Central memory CD8-positive, alpha-beta T cell (primary cell): ENCODE data around the gene IGSF8.

Experiments used
- ATAC-seq: fragments of 150-1000 bp; cut with Tn5 transposase; replicated peaks from 2 replicates; pipeline ENCODE4 v1.10.0; 2022; ENCODE audit warnings: mild to moderate bottlenecking, moderate FRiP score, moderate number of reproducible peaks; ENCODE audit not compliant: poor library complexity, severe bottlenecking; ENCODE audit errors: extremely low read depth
- DNase-seq, 2 donors: peaks; one replicate each; pipeline ENCODE4 v3.0.0; 2021; ENCODE audit warnings: low spot score in 2 of 2
- H3K27ac Mint-ChIP-seq: one replicate; pipeline ENCODE4 v1.8.0; 2022; ENCODE audit warnings: low read depth, mild to moderate bottlenecking, moderate library complexity, mixed read lengths
- H3K27me3 Mint-ChIP-seq: one replicate; pipeline ENCODE4 v1.8.0; 2022; ENCODE audit warnings: mixed read lengths
- H3K36me3 Mint-ChIP-seq: one replicate; pipeline ENCODE4 v1.8.0; 2022; ENCODE audit warnings: mild to moderate bottlenecking, moderate library complexity, mixed read lengths; ENCODE audit not compliant: insufficient read depth
- H3K4me1 Mint-ChIP-seq: one replicate; pipeline ENCODE4 v1.8.0; 2022; ENCODE audit warnings: mixed read lengths
- H3K4me3 Mint-ChIP-seq: one replicate; pipeline ENCODE4 v1.8.0; 2022; ENCODE audit warnings: mild to moderate bottlenecking, moderate library complexity, mixed read lengths
- H3K9me3 Mint-ChIP-seq: one replicate; pipeline ENCODE4 v1.8.0; 2022; ENCODE audit warnings: mixed read lengths

IGSF8 gene

DNA sequence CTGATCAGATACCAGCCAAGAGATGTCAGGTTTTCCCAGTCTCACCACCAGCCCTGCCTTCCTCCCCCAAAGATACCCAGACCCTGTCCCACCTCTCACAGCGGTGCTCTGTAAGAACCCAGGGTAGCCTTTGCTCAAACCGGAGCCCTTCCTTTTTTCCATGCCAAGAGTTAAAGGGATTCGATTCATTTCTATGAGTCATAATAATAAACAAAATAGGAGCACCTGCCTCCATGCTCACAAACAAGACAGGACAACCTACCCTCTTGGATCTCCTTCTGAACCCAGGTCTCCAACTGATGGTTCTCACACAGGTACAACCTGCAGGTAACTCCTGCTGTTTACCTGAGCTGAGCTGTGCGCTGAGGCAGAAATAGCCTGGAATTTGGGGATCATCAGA, 11.3 kb upstream of the IGSF8 start:
- Mint-ChIP-seq H3K27ac (no peak overlapping the region), H3K9me3 (no peaks in the 10 kb centered on the region), H3K4me3 (no peak overlapping the region), H3K27me3 (peaks cover 13% of the 10 kb centered on the region), H3K36me3 (no peaks in the 10 kb centered on the region), H3K4me1 (no peaks in the 10 kb centered on the region)
- ATAC-seq (no peak), DNase-seq (no peak)

DNA sequence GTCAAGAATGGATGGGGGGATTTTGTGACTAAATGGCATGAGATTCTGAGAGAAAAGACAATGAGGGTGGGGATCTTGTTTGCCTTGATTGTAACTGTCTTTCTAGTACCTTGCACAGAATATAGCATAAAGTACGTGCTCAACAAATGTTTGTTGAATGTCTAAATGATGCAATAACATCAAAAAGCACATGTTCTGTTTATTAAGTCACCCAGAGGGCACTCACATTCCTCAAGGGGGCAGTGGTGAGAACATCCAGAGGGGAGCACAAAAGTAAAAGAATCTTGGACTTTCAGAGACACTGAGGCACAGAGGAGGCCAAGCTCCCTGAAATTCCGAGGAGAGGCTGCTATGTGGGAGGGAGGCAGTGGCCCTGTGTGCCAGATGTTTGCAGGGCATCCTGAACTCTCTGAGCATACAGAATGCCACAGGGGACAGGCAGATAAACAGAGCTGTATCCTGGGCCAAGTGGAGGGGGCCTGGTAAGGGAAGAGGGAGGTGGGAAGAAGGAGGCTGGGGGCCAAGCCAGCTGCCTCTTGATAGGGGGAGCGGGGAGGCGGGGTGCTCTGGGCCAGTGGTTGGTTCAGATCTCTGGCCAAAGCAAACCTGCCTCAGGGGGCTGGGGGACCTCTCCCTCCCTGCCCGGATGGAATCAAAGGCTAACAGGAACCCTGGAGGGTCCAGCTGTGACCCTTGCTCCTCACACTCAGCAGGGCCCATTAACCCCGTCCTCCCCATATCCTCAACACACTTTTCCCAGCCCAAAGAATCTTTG, 10.7 kb upstream of the IGSF8 start:
- Mint-ChIP-seq H3K36me3 (no peaks in the 10 kb centered on the region), H3K9me3 (no peaks in the 10 kb centered on the region), H3K27me3 (peaks cover 12% of the 10 kb centered on the region), H3K4me1 (no peaks in the 10 kb centered on the region), H3K4me3 (no peak overlapping the region), H3K27ac (no peak overlapping the region)
- ATAC-seq, result no peak
- DNase-seq, result no peak

DNA sequence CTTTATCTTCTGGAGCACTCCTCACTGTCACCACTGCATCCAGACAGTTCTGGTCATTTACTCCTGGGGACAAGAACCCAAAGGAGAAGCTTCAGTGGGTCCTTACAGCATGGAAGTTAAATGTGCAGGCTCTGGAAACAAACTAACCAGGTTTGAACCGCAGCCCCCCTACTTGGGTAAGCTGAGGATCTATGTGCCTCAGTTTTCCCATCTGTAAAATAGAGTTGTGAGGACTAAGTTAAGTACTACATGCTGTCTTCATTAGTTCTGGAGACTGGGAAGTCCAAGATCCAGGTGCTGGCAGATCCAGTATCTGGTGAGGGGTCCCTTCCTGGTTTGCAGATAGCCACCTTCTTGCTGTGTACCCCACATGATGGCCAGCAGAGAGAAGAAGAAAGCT, 9.1 kb upstream of the IGSF8 start:
- Mint-ChIP-seq H3K27ac (no peak overlapping the region), H3K9me3 (no peaks in the 10 kb centered on the region), H3K36me3 (no peaks in the 10 kb centered on the region)

DNA sequence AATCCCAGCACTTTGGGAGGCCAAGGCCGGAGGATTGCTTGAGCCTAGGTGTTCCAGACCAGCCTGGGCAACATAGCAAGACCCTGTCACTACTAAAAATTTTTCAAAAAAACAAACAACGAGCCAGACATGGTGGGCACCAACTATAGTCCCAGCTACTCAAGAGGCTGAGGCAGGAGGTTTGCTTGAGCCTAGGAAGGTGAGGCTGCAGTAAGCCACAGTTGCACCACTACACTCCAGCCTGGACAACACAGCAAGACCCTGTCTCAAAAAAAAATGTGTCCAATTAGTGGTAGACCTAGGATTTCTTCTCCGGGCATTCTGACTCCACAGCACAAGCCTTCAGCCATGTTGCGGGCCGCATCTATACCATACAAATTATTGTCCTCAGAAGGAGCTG, 6.7 kb upstream of the IGSF8 start:
- H3K4me1 Mint-ChIP-seq, result peaks cover 12% of the 10 kb centered on the region
- no peaks in the 10 kb centered on the region for H3K9me3 Mint-ChIP-seq
- H3K36me3 Mint-ChIP-seq, result peaks cover 8% of the 10 kb centered on the region
- H3K27me3 Mint-ChIP-seq, result peaks cover 12% of the 10 kb centered on the region
- no peak overlapping the region for H3K27ac Mint-ChIP-seq
- H3K4me3 Mint-ChIP-seq, result no peak overlapping the region
- DNase-seq, result no peak
- no peak for ATAC-seq

More for the DNA sequence above, 9.1 kb upstream of the IGSF8 start:
- no peak overlapping the region for H3K4me3 Mint-ChIP-seq
- no peak for DNase-seq
- no peak for ATAC-seq
- peaks cover 5% of the 10 kb centered on the region for H3K4me1 Mint-ChIP-seq
- peaks cover 12% of the 10 kb centered on the region for H3K27me3 Mint-ChIP-seq

DNA sequence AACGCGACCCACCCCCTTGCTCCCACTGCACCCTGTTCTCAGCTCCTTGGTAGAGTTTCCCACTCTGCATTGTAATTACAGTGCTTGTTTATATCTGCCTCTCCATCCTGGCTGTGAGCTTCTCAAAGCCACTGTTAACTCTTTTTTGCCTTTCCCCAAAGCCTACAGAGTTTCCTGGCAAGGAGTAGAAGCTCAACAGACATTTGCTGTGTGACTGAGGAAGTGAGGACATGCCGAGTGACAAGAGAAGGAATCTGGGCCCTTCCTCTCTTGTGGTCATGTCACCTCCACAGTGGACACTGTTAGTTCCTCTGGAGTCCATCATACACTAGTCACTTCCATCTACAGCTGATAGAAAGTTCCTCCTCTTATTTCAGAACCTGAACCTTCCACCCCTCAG, 6.1 kb upstream of the IGSF8 start:
- Mint-ChIP-seq H3K9me3 (no peaks in the 10 kb centered on the region), H3K27ac (no peak overlapping the region), H3K27me3 (peaks cover 10% of the 10 kb centered on the region), H3K36me3 (peaks cover 8% of the 10 kb centered on the region), H3K4me3 (no peak overlapping the region), H3K4me1 (peaks cover 16% of the 10 kb centered on the region)
- DNase-seq, result no peak
- no peak for ATAC-seq

DNA sequence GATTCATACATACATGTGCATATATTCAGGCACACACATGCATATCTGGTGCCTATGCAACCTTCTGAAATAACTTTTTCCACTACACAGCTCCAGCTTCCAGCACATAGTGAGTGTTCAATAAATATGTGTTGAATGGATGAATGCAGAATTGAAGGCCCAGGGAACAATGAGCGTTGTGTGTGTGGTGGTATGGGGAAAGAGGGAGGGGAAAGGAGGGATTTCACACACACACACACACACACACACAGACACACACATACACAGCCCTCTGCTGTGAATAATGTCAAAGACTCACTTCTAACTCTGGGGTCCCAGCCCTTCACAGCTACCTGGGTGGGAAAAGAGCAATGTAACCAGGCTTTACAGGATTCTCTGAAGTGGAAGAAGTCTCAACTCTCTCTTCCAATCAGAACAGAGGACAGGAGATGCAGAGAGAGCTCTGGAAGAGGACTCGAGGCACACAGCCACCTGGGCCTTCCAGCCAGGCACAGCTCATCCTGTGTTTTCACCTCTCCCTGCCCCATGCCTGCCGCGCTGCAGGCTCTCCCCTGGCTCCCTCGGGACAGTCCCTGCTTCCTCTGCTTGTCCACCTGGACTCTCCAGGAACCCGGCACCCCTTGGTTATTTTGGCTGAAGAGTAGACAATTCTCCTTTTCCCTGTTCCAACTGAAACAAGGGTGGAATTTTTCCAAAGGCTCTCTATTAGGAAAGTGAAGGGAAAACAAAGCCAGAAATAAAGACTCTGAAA, 5.4 kb upstream of the IGSF8 start:
- Mint-ChIP-seq H3K27ac (no peak overlapping the region), H3K36me3 (peaks cover 11% of the 10 kb centered on the region), H3K4me3 (no peak overlapping the region), H3K9me3 (no peaks in the 10 kb centered on the region), H3K4me1 (peaks cover 19% of the 10 kb centered on the region), H3K27me3 (peaks cover 3% of the 10 kb centered on the region)
- DNase-seq (no peak), ATAC-seq (no peak)

DNA sequence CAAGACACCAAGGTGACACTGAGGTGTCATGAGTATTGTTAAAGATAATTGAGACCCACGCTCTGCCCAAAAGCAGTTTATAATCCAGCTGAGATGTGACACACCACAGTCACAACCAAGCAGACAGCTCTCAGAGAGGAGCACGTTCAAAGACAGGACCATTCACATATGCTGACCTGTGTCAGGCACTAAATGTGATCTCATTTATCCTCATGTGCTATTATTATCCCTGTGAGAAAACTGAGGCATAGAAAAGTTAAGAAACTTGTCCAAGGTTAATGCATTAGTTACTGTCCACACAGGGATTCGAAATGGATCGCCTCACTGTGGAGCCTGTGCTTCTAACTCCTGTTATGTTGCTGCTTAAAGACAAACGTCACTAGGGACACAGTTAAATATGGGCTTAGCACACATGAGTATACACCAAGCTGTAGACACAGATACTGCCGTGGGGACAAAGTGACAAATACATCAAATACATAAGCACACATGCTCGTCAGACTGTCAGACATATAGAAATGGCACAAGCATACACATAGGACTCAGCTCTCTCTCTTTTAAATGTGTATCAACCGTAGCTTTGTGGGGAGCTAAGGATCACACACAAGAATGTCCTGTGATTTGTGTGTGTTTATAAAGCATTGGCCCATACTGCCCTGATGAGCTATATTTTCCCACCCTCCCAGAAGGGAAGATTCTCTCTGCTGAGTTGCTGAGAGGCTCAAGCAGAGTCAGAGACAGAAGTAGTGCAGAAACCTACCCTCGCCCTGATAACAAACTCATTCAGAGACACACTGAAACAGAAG, 3.5 kb upstream of the IGSF8 start:
- no peaks in the 10 kb centered on the region for H3K9me3 Mint-ChIP-seq
- H3K4me3 Mint-ChIP-seq, result peak overlapping the region; percentile 52
- peaks cover 22% of the 10 kb centered on the region for H3K36me3 Mint-ChIP-seq
- H3K4me1 Mint-ChIP-seq, result peaks cover 30% of the 10 kb centered on the region
- no peak overlapping the region for H3K27ac Mint-ChIP-seq
- no peak for ATAC-seq
- H3K27me3 Mint-ChIP-seq, result no peaks in the 10 kb centered on the region
- DNase-seq, result no peak

DNA sequence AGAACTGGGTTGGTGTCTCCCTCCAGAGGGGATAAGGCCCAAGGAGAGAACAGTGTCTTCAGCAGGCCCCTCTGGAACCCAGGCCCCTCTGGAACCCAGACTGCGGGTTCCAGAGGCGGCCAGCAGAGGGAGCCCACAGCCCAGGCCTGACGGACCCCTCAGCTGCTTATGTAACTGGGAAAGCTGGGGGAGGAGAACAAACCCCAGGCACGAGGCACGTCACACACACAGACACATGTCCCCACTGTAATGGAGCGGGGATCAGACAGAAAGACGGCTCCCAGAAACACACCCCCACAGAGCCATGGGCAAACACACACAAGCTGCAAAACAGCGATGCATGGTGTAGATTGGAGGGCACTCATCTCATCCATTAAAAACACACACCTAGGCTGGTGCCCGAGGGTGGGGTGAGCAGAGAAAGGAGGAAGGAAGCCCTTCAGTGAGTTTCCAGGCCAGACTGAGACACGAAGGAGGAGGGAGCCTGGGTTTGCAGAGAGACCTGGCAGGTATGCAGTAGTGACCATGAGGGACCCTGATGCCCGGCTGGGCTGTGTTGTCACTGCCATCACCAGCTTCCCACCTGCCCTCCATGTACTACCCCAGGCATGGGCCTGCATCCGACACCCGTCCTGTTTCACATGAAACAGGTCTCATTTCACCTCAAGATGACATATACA, 2.8 kb upstream of the IGSF8 start:
- peaks cover 22% of the 10 kb centered on the region for H3K36me3 Mint-ChIP-seq
- peaks cover 38% of the 10 kb centered on the region for H3K4me1 Mint-ChIP-seq
- peak overlapping the region; percentile 52 for H3K4me3 Mint-ChIP-seq
- H3K9me3 Mint-ChIP-seq, result no peaks in the 10 kb centered on the region
- peak; percentile 52 to 58 for DNase-seq
- no peaks in the 10 kb centered on the region for H3K27me3 Mint-ChIP-seq
- ATAC-seq, result no peak
- H3K27ac Mint-ChIP-seq, result peak overlapping the region; percentile 93

DNA sequence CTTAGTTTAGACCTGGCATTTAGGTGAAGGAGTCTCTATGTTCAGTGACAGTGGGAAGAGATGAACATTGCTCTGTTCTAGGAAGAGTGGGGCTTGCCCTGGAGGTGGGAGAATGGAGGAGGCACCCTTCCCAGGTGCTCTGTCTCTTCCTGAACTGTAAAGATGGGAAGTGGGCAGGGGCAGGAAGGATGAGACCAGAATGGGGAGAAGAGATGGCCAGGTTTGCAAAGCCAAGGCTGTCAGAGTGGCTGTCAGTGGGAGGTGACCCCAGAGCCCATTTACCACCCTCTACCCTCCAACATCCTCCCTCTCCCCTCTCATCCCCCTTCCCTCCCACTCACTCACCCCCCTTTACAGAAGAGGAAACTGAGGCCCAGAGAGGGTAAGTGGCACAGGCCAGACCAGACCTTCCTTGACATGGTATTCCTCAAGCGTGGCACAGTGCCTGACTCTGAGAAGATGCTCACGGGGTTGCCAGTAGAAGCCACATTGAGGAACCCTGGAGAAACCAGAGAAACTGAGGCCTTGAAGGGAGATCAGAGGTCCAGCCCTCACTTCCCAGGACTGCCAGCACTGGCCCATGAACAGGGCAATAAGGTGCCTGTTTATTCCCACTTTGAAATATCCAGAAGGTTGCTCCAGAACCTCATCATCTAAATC, 1.4 kb upstream of the IGSF8 start:
- Mint-ChIP-seq H3K9me3 (no peaks in the 10 kb centered on the region), H3K27me3 (no peaks in the 10 kb centered on the region), H3K27ac (peak overlapping the region; percentile 93), H3K4me3 (no peak overlapping the region), H3K4me1 (peaks cover 44% of the 10 kb centered on the region), H3K36me3 (peaks cover 23% of the 10 kb centered on the region)
- DNase-seq (no peak), ATAC-seq (no peak)

DNA sequence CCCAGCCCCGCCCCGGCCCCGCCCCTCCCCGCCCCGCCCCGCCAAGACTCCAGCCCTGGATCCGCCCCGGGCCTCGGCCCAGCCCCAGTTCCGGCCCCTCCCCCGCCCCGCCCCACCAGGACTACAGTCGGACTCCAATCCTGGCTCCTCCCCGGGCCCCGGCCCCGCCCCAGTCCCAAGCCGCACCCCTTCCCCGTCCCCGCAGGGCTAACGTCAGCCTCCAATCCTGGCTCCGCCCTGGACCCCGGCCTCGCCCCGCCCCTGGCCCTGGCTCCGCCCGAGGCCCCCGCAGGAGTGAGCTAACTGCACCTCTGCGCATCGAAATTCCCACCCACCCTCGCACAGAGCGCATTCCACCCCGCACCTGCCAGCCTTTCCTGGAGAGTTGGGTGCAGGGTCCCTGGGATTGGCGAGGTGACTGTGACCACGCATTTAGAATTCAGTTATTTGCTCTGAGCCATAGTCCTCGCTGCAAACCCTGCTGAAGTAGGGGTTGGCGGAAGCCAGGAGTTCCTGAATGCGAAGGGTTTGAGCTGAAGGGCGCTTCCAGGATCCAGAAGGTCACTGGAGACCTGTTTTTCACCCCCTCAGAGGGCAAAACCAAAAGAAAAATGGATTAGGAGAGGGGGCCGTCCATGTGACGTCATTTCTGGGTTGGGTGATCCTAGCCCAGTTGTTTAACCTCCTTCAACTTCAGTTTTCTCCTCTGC, 588 bp upstream of the IGSF8 start:
- peaks cover 27% of the 10 kb centered on the region for H3K36me3 Mint-ChIP-seq
- H3K4me3 Mint-ChIP-seq, result peak overlapping the region; percentile 85
- no peaks in the 10 kb centered on the region for H3K9me3 Mint-ChIP-seq
- peak overlapping the region; percentile 93 for H3K27ac Mint-ChIP-seq
- DNase-seq (peak; percentile 92 to 94), ATAC-seq (peak; percentile 83)
- H3K27me3 Mint-ChIP-seq, result no peaks in the 10 kb centered on the region
- peaks cover 44% of the 10 kb centered on the region for H3K4me1 Mint-ChIP-seq

DNA sequence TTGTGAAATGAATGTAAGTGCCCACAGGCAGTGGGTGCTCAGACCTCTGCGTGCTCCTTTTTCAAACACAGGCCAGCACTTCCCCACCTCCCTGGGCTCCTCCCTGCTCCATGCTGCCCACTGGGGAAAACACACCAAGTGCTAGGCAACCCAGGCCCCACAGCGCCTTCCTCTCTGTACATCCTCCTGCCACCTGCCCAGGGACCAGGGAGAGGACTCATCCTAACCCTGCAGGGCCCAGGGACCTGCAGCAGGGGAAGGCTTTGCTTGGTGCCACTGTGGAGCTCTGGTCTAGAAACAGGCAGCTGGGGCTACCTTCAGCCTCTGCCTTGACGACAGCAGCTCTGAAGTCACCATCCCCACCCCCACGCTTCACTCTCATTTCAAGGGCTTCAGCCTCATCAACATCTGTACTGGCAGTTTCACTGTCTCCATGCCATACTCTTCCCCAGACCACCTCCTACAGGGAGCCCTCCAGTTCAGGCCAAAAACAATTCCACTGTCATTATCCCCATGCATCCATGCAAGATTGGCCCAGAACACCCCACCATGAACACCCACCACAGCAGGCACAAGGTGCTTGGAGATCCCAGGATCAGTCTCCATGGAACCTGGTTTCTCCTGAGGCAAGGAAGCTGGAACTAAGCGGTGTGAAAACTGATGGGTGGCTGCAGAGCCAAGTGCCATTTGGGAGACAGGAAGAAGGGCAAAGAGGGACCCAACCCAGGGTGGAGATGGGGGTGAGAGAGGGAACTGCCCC, 1.1 kb downstream of the IGSF8 start:
- Mint-ChIP-seq H3K4me3 (peak overlapping the region; percentile 85), H3K36me3 (peaks cover 32% of the 10 kb centered on the region), H3K27me3 (no peaks in the 10 kb centered on the region), H3K9me3 (no peaks in the 10 kb centered on the region), H3K27ac (peak overlapping the region; percentile 93), H3K4me1 (peaks cover 39% of the 10 kb centered on the region)
- no peak for DNase-seq
- ATAC-seq, result no peak
